ENCODE measurements around the gene RNF208.

The RNF208 gene

GRCh38 chr9:137226338-137227053, 4.5 kb upstream of the RNF208 start:
- DNase-seq = no peak

- DNase-seq = no peak
Observed at GRCh38 chr9:137225699-137226331, 3.8 kb upstream of the RNF208 start.

- no peak for DNase-seq
Observed at GRCh38 chr9:137224830-137225694, 3.0 kb upstream of the RNF208 start, which contains the start of gene CYSRT1. Gene CYSRT1 (plus strand): TSS chr9:137225174. CDS start chr9:137225622, 448 bp downstream.

- peak; percentile 90 for DNase-seq
Observed at GRCh38 chr9:137223078-137223970, 1.3 kb upstream of the RNF208 start.

- DNase-seq = no peak
Observed at GRCh38 chr9:137221506-137222111, 431 bp downstream of the RNF208 start.

GRCh38 chr9:137221095-137221505, 940 bp downstream of the RNF208 start:
- no peak for DNase-seq

GRCh38 chr9:137220317-137221094, 1.5 kb downstream of the RNF208 start:
- DNase-seq = no peak

- no peak for DNase-seq
Observed at GRCh38 chr9:137219757-137220316, 2.2 kb downstream of the RNF208 start.

- no peak for DNase-seq
Observed at GRCh38 chr9:137218754-137219271, 3.2 kb downstream of the RNF208 start.

GRCh38 chr9:137218212-137218753, 3.8 kb downstream of the RNF208 start:
- no peak for DNase-seq

- no peak for DNase-seq
Observed at GRCh38 chr9:137217276-137218211, 4.5 kb downstream of the RNF208 start.

- no peak for DNase-seq
Observed at GRCh38 chr9:137216188-137216965, 5.7 kb downstream of the RNF208 start.

GRCh38 chr9:137215196-137215986, 6.6 kb downstream of the RNF208 start:
- DNase-seq = no peak

GRCh38 chr9:137214620-137215019, 7.4 kb downstream of the RNF208 start:
- DNase-seq = no peak

- no peak for DNase-seq
Observed at GRCh38 chr9:137213160-137214060, 8.6 kb downstream of the RNF208 start.

- no peak for DNase-seq
Observed at GRCh38 chr9:137212520-137212919, 9.5 kb downstream of the RNF208 start.
